ENCODE data around the gene HPGDS.
"Not testable (repeated sequence)": the region's sequence is repeated elsewhere in the genome, so short reads cannot be mapped to it uniquely, and the experiment has no call there.

HPGDS gene

DNA sequence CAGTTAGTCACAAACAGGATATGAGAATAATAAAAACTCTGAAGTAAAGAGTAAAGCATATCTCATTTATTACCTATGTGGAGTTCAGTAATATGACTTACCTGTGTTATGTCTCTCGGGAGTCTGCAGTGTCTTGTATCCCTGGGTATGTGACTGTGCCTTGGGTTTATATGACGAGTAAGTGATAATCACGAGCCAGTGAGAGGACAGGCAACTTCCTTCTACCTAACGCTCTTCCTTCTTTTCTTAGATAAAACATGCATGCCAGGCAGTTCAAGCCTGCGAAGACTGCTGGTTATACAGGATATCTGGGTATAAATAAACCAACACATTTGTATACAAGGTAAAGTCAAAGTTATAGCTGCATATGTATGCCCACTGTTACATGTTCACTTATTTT lies at the start of gene HPGDS:
TSS of gene HPGDS (minus strand) at position 143 of the 400 bp plus-strand sequence. CDS start 8,207 bp downstream, outside the sequence.
- DNase-seq = no peak

DNA sequence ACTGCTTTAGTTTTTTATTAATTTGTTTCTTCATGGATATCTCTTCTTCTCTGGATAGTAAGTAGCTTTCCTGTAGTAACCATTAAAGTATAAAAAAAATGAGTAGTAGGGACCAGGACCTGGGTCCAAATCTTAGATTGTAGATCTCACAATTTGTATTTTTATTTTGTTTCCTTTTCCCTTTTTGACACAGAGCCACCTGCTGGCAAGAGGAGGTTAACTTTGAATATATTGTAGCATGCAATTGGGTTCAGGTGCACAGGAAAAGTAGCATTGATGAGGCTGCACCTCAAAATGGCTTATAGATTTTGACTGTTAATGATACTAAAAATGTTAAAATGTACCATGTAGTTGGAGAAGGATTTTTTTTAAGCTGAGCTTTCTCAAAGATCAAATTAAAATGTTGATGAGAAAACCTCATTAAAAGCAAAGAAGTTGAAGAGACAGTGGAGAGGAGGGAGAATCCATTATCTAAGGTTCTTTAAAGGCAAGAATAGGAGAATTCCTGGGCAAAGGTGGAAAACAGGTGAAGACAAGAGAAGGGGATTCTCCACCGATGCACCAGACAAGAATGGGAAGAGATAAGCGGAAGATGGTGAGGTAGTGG lies 48.3 kb upstream of the HPGDS start:
- no peak for DNase-seq

DNA sequence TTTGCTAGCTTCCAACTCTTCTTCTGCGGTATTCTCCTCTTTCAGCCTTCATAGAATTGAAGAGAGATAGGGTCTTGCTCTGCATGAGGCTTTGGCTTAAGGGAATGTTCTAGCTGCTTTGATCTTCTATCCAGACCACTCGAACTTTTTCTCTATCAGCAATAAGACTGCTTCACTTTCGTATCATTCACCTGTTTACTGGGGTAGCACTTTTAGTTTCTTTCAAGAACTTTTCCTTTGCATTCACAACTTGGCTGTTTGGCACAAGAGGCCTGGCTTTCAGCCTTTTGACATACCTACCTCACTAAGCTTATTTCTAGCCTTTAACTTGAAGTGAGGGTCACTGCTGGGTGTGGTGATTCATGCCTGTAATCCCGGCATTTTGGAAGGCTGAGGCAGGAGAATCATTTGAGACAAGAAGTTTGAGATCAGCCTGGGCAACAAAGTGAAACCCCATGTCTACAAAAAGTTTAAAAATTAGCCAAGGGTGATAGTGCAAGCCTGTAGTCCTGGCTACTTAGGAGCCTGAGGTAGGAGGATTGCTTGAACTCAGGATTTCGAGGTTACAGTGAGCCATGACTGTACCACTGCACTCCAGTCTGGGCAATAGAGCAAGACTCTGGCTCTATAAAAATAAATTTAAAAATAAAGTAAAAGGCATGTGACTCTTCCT lies 47.1 kb upstream of the HPGDS start:
- no peak for DNase-seq

GRCh38 chr4:94387965-94388364 lies 45.3 kb upstream of the HPGDS start:
- not testable (repeated sequence) for DNase-seq

- DNase-seq = not testable (repeated sequence)
Measured at GRCh38 chr4:94385452-94385851, 42.8 kb upstream of the HPGDS start.

GRCh38 chr4:94382891-94383290 lies 40.3 kb upstream of the HPGDS start:
- not testable (repeated sequence) for DNase-seq

DNA sequence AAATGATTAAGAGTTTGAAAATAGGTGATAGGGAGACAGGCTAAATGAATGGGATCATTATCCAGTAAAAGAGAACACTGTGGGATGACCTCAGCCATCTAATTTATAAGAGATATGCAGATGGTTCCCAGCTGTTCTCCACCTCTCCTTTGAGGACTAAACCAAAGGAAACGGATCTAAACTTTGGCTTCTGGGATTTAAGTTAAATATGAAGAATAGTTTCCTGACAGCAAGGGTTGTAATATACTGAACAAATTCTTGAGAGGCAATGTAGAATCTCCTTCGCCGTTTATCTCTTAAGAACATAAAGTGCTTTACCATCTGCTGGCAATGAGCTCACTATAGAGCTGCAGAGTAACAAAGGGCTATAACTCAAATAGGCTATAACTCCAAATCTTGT lies 35.4 kb upstream of the HPGDS start:
- no peak for DNase-seq

- DNase-seq = no peak
Measured at GRCh38 chr4:94377294-94377693, 34.7 kb upstream of the HPGDS start.

DNA sequence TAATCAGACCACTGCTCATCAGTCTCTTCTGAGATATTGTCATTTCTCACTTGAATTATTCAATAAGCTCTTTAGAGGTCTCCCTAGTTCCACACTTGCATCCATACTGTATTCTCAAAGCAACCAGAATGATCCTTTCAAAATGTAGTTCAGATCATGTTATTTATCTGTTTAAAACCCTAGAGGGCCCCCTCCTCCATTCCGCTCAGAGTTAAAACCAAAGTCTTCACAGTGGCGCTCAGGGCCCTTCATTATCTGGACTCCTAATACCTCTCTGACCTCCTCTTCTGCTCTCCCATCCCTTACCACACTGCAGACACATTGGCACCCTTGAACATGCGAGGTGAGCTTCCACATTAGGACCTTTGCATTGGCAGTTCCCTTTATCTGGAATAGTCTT lies 32.7 kb upstream of the HPGDS start:
- no peak for DNase-seq

DNA sequence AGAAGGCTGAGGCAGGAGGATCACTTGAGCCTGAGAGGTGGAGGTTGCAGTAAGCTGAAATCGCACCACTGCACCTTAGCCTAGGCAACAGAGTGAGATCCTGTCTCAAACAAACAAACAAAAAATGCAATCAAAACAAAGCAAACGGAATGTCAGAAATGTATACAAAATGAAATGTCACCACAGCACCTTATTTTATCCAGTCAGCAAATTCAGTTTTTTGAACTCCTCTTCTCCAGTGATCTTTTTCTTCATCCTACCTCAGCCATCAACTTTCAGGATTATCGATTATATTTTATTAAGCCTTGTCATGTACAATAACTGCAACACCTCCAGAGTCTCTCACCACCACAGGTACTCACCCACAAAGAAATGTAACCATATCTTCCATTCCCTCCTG lies 31.1 kb upstream of the HPGDS start:
- DNase-seq = no peak

GRCh38 chr4:94372991-94373390 lies 30.4 kb upstream of the HPGDS start:
- DNase-seq = no peak

- DNase-seq = no peak
Measured at GRCh38 chr4:94372228-94372978, 29.8 kb upstream of the HPGDS start.

GRCh38 chr4:94371290-94371689 lies 28.7 kb upstream of the HPGDS start:
- no peak for DNase-seq

DNA sequence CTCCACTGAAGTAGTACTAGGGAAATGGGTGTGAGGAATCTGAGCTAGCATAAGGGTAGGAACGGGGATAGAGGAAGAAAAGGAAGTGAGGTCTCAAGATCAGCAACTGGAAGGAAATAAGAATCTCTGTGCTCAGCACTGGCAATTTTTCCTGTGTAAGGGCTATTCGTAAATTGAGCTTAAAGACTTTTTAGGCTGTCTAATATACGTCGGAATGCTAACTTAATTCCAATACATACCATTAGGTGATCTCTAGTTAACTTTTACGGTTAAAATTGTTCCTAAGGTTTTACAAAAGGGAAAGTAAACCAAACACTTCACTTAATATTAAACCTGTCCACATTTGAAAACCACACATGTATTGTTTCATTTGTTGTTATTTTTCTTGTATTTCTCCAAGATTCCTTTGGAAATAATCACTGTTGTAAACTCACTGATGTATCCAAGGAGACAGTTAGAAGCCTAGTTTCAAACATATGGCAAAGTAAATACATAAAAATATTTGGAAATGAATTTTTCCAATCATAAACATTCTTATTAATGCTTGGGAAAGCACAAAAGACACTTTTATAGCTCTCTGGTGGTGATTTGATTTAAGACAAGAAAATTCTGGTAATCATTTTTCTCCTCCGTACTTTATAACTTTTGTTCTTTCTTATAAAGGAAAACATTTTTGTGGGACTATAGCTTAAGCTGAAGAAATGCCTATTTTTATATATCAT lies 28.1 kb upstream of the HPGDS start:
- DNase-seq = no peak

DNA sequence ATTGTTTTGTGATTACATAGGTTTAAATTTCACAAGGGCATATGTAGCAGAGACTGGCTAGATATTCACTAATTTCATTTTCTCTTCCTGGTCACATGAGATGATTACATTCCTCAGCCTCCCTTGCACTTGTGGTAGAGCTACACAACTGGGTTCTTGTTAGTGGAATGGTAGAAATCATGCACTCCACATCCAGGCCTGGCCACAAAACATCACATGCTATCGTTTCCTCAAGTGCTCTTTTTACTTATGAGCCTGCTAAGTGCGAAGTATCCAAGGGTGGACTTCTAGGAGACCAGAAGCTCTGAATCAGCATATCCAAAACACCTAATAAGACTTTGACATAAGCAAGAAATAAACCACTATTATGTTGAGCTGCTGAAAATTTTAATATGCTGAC lies 26.4 kb upstream of the HPGDS start:
- DNase-seq = no peak

GRCh38 chr4:94368459-94368858 lies 25.8 kb upstream of the HPGDS start:
- DNase-seq = no peak

DNA sequence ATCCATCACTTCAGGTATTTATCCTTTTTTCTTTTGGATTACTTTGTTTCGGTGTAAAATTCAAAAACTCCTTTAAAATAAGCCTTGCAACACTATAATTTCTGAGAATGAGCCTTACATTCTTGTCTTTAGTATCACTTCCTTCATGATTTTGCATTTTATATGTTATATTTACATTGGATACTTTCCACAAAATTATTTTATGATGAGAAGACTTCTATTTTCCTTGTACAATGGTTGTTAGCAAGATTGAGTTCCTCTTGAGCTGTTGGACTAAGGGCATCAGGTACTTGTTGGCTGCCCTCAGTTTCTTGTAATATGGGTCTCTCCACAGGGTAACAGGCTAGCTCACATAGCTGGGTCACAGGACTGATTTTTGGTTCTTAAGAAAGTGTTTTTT lies 22.7 kb upstream of the HPGDS start:
- no peak for DNase-seq

DNA sequence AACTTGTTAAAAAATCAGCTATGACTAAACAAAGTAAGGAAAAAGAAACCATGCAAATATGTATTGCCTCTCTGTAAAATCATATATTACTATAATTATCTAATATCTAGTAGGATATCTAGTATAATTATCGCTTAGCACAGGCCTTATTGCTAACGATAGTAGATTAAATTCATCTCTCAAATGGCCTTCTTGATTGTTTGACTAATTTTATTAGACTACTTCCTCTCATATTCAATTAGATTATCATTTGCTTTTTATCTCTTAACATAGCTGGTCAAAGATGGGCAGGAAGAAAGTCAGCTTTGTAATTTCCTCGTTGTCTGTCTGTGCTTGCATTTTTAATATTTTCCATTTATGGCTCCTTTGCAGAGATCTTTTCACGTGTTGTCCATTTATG lies 21.9 kb upstream of the HPGDS start:
- no peak for DNase-seq

DNA sequence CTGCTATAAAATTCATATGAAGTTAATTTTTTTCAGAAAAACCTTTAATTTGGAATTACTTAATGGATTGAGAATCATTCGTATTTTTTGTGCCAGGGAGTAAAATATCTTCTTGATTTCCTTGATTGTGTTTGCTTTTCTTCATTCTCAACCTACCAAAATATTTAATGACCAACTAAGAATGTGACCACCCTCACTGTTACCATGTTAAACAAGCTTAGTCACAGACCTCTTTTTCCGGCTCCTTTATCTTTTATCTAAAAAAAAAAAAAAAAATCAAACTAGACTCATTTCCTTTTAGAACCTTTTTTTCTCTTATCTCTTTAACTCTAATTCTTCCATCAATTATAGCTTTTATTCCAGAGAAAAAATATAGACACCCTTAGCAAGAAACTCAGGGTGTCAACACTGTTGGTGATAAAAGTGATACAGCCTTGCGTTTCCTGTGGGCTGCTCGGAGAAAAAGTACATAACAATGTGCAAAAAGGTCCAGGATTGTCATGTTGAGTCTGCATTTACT lies 20.6 kb upstream of the HPGDS start:
- DNase-seq = no peak

GRCh38 chr4:94359838-94360237 lies 17.2 kb upstream of the HPGDS start:
- DNase-seq = no peak

- DNase-seq = no peak
Measured at GRCh38 chr4:94359221-94359620, 16.6 kb upstream of the HPGDS start.

DNA sequence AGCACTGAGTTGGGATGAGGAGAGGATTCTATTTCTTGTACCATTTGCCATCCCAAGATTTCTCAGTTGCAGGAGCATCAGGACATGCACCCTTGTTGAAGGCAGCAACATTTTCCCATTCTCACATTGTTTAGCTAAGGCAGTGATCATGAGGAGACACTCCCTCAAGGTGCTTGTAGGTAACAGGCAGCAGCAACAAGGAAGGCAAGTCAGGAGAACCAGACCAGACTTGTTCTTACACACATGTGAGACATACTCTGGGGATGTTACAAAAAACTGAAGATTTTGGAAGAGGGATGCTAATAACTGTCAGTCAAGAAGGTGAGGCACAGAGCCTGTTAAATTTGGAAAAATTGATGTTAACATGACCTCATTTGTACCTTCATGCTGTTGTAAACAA lies 15.5 kb upstream of the HPGDS start:
- no peak for DNase-seq

DNA sequence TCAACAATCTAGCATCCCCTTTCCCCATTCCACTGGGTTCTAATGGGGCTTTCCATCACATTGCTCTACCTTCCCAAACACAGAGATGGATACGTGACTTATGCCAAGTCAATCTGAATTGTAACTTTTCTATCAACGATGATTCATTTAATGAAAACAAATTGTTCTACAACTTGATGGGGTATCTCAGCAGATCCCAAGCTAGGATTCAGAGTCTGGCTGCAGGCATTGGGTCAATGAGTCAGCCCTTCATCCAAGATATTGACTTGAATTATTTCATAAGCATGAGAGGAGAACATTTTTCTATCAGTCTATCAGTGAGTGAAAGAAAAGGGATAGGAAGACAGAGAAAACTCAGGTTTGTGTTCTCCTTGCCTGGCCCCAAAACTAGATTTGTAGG lies 15.0 kb upstream of the HPGDS start:
- DNase-seq = no peak

Measured in activated CD4-positive, alpha-beta T cell treated with anti-CD3 and anti-CD28 coated beads, Interleukin-2, amount 50 U/mL, for 4 hours (primary cell).